ENCODE measurements around the gene SH3GL2.

The SH3GL2 gene

DNA sequence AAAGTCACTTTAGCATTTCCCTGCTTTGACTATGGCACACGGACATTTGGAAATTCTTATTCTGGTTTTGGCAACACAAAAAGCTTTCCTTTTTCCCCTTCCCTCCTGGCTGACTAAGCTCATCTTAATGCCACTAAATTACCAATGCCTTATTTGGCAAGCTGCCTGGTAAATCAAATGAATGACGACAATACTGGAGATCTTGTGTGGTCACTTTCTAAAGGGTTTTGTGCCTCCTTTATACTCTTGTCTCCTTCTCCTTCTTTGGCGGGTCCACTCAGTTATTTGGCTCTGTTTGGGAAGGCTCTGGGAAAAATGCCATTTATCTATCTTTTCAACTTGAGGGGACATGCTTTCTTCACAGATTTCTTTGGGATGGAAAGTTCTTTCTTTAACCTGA is 34.9 kb downstream of the SH3GL2 start:
- Histone ChIP-seq H2BK5ac (ENCODE audit: low read depth, low read length, poor library complexity) (no peak overlapping the region), H3K27ac (ENCODE audit: low read depth, low read length) (no peak overlapping the region), H3K36me3 (ENCODE audit: control insufficient read depth in 1 of 2, insufficient read depth in 2 of 2, low read length in 2 of 2) (no peaks in the 10 kb centered on the region), H4K12ac (ENCODE audit: low read depth, low read length) (no peak overlapping the region), H3K18ac (ENCODE audit: low read length) (no peak overlapping the region), H2AK5ac (ENCODE audit: low read length) (no peak overlapping the region), H3K4ac (ENCODE audit: low read depth, low read length) (no peak overlapping the region), H3K23ac (ENCODE audit: low read length) (no peak overlapping the region), H4K8ac (ENCODE audit: low read depth, low read length) (no peak overlapping the region), H3K79me2 (ENCODE audit: control insufficient read depth, insufficient read depth, low read length, poor library complexity) (no peaks in the 10 kb centered on the region), H3K9ac (ENCODE audit: low read length) (no peak overlapping the region), H3K79me1 (ENCODE audit: low read length) (no peaks in the 10 kb centered on the region), H2AFZ (ENCODE audit: insufficient read depth, low read length, poor library complexity) (no peak overlapping the region), H3K4me2 (ENCODE audit: low read length) (no peak overlapping the region), H3K14ac (ENCODE audit: low read length) (no peak overlapping the region), H2BK120ac (ENCODE audit: insufficient read depth, low read length, poor library complexity) (no peak overlapping the region), H4K91ac (ENCODE audit: low read depth, low read length) (no peak overlapping the region), H3K9me3 (ENCODE audit: insufficient read depth, low read depth, low read length) (no peaks in the 10 kb centered on the region), H3K27me3 (ENCODE audit: insufficient read depth, low read length) (no peaks in the 10 kb centered on the region), H3K4me1 (ENCODE audit: control insufficient read depth in 1 of 2, insufficient read depth in 2 of 2, low read length in 2 of 2) (no peaks in the 10 kb centered on the region), H3K4me3 (ENCODE audit: low read depth, low read length) (no peak overlapping the region), H2BK12ac (ENCODE audit: low read length) (no peak overlapping the region)
- no CpG with 5 or more reads among the region's 3 CpGs for WGBS (ENCODE audit: extremely low coverage, insufficient coverage, insufficient read length)
- no peak for DNase-seq

DNA sequence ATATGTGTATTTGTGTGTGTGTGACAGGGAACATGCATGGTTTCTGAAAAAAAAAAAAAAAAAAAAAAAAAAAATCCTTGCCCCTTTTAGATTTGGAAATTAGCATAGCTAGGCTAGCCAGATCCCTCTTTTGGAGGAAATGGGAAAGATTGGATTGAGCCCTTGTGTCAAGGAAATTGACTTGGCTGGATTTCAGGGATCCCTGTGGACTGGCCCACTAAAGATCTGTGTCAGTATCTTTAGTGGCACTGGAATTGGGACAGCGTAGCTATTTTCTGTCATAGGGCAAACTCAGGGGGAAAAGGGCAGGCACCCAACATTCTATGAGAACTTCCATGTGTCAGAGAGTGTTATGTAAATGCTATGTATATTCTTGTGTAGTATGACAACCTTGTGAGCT is 35.4 kb downstream of the SH3GL2 start:
- Histone ChIP-seq H3K18ac (ENCODE audit: low read length) (no peak overlapping the region), H3K14ac (ENCODE audit: low read length) (no peak overlapping the region), H4K8ac (ENCODE audit: low read depth, low read length) (no peak overlapping the region), H2AK5ac (ENCODE audit: low read length) (no peak overlapping the region), H3K27me3 (ENCODE audit: insufficient read depth, low read length) (no peaks in the 10 kb centered on the region), H3K9ac (ENCODE audit: low read length) (no peak overlapping the region), H2BK120ac (ENCODE audit: insufficient read depth, low read length, poor library complexity) (no peak overlapping the region), H3K79me2 (ENCODE audit: control insufficient read depth, insufficient read depth, low read length, poor library complexity) (no peaks in the 10 kb centered on the region), H3K27ac (ENCODE audit: low read depth, low read length) (no peak overlapping the region), H3K4ac (ENCODE audit: low read depth, low read length) (no peak overlapping the region), H4K12ac (ENCODE audit: low read depth, low read length) (no peak overlapping the region), H3K4me2 (ENCODE audit: low read length) (no peak overlapping the region), H3K36me3 (ENCODE audit: control insufficient read depth in 1 of 2, insufficient read depth in 2 of 2, low read length in 2 of 2) (no peaks in the 10 kb centered on the region), H3K4me3 (ENCODE audit: low read depth, low read length) (no peak overlapping the region), H3K79me1 (ENCODE audit: low read length) (no peaks in the 10 kb centered on the region), H3K9me3 (ENCODE audit: insufficient read depth, low read depth, low read length) (no peaks in the 10 kb centered on the region), H2BK12ac (ENCODE audit: low read length) (no peak overlapping the region), H2BK5ac (ENCODE audit: low read depth, low read length, poor library complexity) (no peak overlapping the region), H3K23ac (ENCODE audit: low read length) (no peak overlapping the region), H3K4me1 (ENCODE audit: control insufficient read depth in 1 of 2, insufficient read depth in 2 of 2, low read length in 2 of 2) (no peaks in the 10 kb centered on the region), H2AFZ (ENCODE audit: insufficient read depth, low read length, poor library complexity) (no peak overlapping the region), H4K91ac (ENCODE audit: low read depth, low read length) (no peak overlapping the region)
- no peak for DNase-seq
- WGBS (ENCODE audit: extremely low coverage, insufficient coverage, insufficient read length) = no CpG with 5 or more reads among the region's 1 CpG

DNA sequence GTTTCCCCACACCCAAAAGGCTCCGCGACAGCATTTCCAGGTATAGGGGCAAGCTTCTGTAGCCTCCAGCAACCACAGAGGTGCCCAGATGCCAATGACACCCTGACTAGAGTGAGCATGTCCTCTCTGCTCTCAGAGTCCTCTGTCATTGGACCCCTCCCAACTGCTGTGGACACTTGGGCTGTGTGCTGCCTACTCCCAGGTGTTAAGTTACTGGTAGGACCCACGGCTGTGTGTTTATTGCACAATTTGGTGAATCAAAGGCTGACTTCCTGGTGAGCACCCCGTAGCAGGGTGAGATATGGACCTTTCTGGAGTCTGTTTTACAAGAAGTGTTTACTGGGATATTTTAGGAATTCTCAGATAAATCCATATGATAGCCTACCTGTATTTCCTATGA is 36.0 kb downstream of the SH3GL2 start:
- Histone ChIP-seq H2AK5ac (ENCODE audit: low read length) (no peak overlapping the region), H2BK5ac (ENCODE audit: low read depth, low read length, poor library complexity) (no peak overlapping the region), H3K27me3 (ENCODE audit: insufficient read depth, low read length) (no peaks in the 10 kb centered on the region), H3K9ac (ENCODE audit: low read length) (no peak overlapping the region), H3K79me1 (ENCODE audit: low read length) (no peaks in the 10 kb centered on the region), H3K14ac (ENCODE audit: low read length) (no peak overlapping the region), H2AFZ (ENCODE audit: insufficient read depth, low read length, poor library complexity) (no peak overlapping the region), H3K36me3 (ENCODE audit: control insufficient read depth in 1 of 2, insufficient read depth in 2 of 2, low read length in 2 of 2) (no peaks in the 10 kb centered on the region), H4K12ac (ENCODE audit: low read depth, low read length) (no peak overlapping the region), H3K4me1 (ENCODE audit: control insufficient read depth in 1 of 2, insufficient read depth in 2 of 2, low read length in 2 of 2) (no peaks in the 10 kb centered on the region), H2BK12ac (ENCODE audit: low read length) (no peak overlapping the region), H3K79me2 (ENCODE audit: control insufficient read depth, insufficient read depth, low read length, poor library complexity) (no peaks in the 10 kb centered on the region), H4K91ac (ENCODE audit: low read depth, low read length) (no peak overlapping the region), H3K4me3 (ENCODE audit: low read depth, low read length) (no peak overlapping the region), H3K27ac (ENCODE audit: low read depth, low read length) (no peak overlapping the region), H3K23ac (ENCODE audit: low read length) (no peak overlapping the region), H4K8ac (ENCODE audit: low read depth, low read length) (no peak overlapping the region), H2BK120ac (ENCODE audit: insufficient read depth, low read length, poor library complexity) (no peak overlapping the region), H3K4ac (ENCODE audit: low read depth, low read length) (no peak overlapping the region), H3K4me2 (ENCODE audit: low read length) (no peak overlapping the region), H3K18ac (ENCODE audit: low read length) (no peak overlapping the region), H3K9me3 (ENCODE audit: insufficient read depth, low read depth, low read length) (no peaks in the 10 kb centered on the region)
- no CpG with 5 or more reads among the region's 4 CpGs for WGBS (ENCODE audit: extremely low coverage, insufficient coverage, insufficient read length)
- no peak for DNase-seq

DNA sequence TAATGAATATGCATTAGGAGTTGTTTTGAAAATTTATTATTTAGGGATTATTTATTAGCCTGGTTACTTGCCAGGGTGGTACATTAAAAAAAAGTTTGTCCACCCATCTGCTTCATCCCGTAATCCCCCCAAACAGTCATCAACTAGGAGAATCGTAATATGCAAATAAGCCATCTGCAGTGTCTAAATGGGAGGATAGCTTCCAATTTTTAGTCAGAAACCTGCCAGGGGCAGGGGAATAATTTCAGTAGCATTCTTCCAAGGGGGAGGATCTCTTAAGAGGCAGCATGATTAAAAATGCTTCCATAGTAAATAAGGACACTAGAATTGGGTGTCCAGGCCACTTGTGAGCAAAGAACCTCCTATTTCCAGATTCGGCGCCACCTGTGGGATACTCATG is 43.3 kb downstream of the SH3GL2 start:
- Histone ChIP-seq H3K4me2 (ENCODE audit: low read length) (no peak overlapping the region), H3K9me3 (ENCODE audit: insufficient read depth, low read depth, low read length) (no peaks in the 10 kb centered on the region), H3K36me3 (ENCODE audit: control insufficient read depth in 1 of 2, insufficient read depth in 2 of 2, low read length in 2 of 2) (no peaks in the 10 kb centered on the region), H4K8ac (ENCODE audit: low read depth, low read length) (no peak overlapping the region), H3K27me3 (ENCODE audit: insufficient read depth, low read length) (no peaks in the 10 kb centered on the region), H3K9ac (ENCODE audit: low read length) (no peak overlapping the region), H3K79me2 (ENCODE audit: control insufficient read depth, insufficient read depth, low read length, poor library complexity) (no peaks in the 10 kb centered on the region), H3K27ac (ENCODE audit: low read depth, low read length) (no peak overlapping the region), H4K91ac (ENCODE audit: low read depth, low read length) (no peak overlapping the region), H2AFZ (ENCODE audit: insufficient read depth, low read length, poor library complexity) (no peak overlapping the region), H3K4me1 (ENCODE audit: control insufficient read depth in 1 of 2, insufficient read depth in 2 of 2, low read length in 2 of 2) (peaks cover 0 to 7% of the 10 kb centered on the region in 2 experiments), H3K18ac (ENCODE audit: low read length) (no peak overlapping the region), H4K12ac (ENCODE audit: low read depth, low read length) (no peak overlapping the region), H3K4me3 (ENCODE audit: low read depth, low read length) (no peak overlapping the region), H2BK120ac (ENCODE audit: insufficient read depth, low read length, poor library complexity) (no peak overlapping the region), H3K23ac (ENCODE audit: low read length) (no peak overlapping the region), H2BK5ac (ENCODE audit: low read depth, low read length, poor library complexity) (no peak overlapping the region), H3K79me1 (ENCODE audit: low read length) (no peaks in the 10 kb centered on the region), H3K14ac (ENCODE audit: low read length) (no peak overlapping the region), H2BK12ac (ENCODE audit: low read length) (no peak overlapping the region), H2AK5ac (ENCODE audit: low read length) (no peak overlapping the region), H3K4ac (ENCODE audit: low read depth, low read length) (no peak overlapping the region)
- no CpG with 5 or more reads among the region's 4 CpGs for WGBS (ENCODE audit: extremely low coverage, insufficient coverage, insufficient read length)
- DNase-seq = no peak
